OCI-LY1 (cell line): ENCODE results near the gene ETV3.

Source experiments
- H2AFZ ChIP-seq: fragments of 200-600 bp; sonication (generic), shearing (Covaris generic); 2 replicates; pipeline ENCODE4 v1.6.0; 2014; ENCODE audit warnings: antibody characterized with exemption, mild to moderate bottlenecking, low read length
- H3F3A ChIP-seq: fragments of 200-600 bp; sonication (generic), shearing (Covaris generic); 2 replicates; pipeline ENCODE4 v1.6.0; 2014; ENCODE audit warnings: mild to moderate bottlenecking, antibody characterized with exemption, low read length, moderate library complexity; ENCODE audit not compliant: insufficient read depth
- H3K27ac ChIP-seq: fragments of 200-600 bp; sonication (generic); 2 replicates; pipeline ENCODE4 v1.5.1; 2014; ENCODE audit warnings: low read length, mixed run types, mild to moderate bottlenecking, low read depth; ENCODE audit not compliant: poor library complexity, severe bottlenecking
- H3K27me3 ChIP-seq: fragments of 200-600 bp; sonication (generic); 2 replicates; pipeline ENCODE4 v1.6.0; 2014; ENCODE audit warnings: antibody characterized with exemption, mild to moderate bottlenecking, low read length, moderate library complexity; ENCODE audit not compliant: insufficient read depth
- H3K36me3 ChIP-seq: fragments of 200-600 bp; sonication (generic); 2 replicates; pipeline ENCODE4 v1.6.1; 2014; ENCODE audit warnings: mild to moderate bottlenecking, antibody characterized with exemption, low read length, moderate library complexity, mixed read lengths; ENCODE audit not compliant: insufficient read depth
- H3K4me1 ChIP-seq: fragments of 200-600 bp; sonication (generic); 2 replicates; pipeline ENCODE4 v1.5.1; 2014; ENCODE audit warnings: mild to moderate bottlenecking, low read length, moderate library complexity; ENCODE audit not compliant: insufficient read depth, severe bottlenecking
- H3K4me2 ChIP-seq: fragments of 200-600 bp; sonication (generic), shearing (Covaris generic); 2 replicates; pipeline ENCODE4 v1.6.1; 2014; ENCODE audit warnings: low read length
- H3K4me3 ChIP-seq: fragments of 200-600 bp; sonication (generic); 2 replicates; pipeline ENCODE4 v1.5.1; 2014; ENCODE audit warnings: low read length, low read depth, mild to moderate bottlenecking, mixed read lengths; ENCODE audit not compliant: poor library complexity, severe bottlenecking
- H3K79me2 ChIP-seq: fragments of 200-600 bp; shearing (Covaris generic); 2 replicates; pipeline ENCODE4 v1.6.1; 2016; ENCODE audit warnings: mixed run types, low read length, mixed read lengths; ENCODE audit not compliant: insufficient read depth
- H3K9ac ChIP-seq: fragments of 200-600 bp; sonication (generic), shearing (Covaris generic); 2 replicates; pipeline ENCODE4 v1.6.1; 2014; ENCODE audit warnings: mild to moderate bottlenecking, low read length, mixed read lengths
- H3K9me2 ChIP-seq: fragments of 200-600 bp; sonication (generic), shearing (Covaris generic); 2 replicates; pipeline ENCODE4 v1.6.1; 2014; ENCODE audit warnings: low read depth, mild to moderate bottlenecking, low read length, mixed read lengths
- H3K9me3 ChIP-seq: fragments of 200-600 bp; shearing (Covaris generic); 2 replicates; pipeline ENCODE4 v1.6.1; 2014; ENCODE audit warnings: low read length, mixed read lengths
- H4K20me1 ChIP-seq: fragments of 200-600 bp; sonication (generic), shearing (Covaris generic); 2 replicates; pipeline ENCODE4 v1.6.0; 2016; ENCODE audit warnings: mild to moderate bottlenecking, low read length; ENCODE audit not compliant: insufficient read depth
- CTCF ChIP-seq: fragments of 200-600 bp; sonication (generic), shearing (Covaris generic); IDR thresholded peaks from 2 replicates; pipeline ENCODE4 v1.5.1; 2017; ENCODE audit warnings: mild to moderate bottlenecking, antibody characterized with exemption, low read length, moderate library complexity, mixed read lengths
- EZH2 ChIP-seq: fragments of 200-600 bp; sonication (generic), shearing (Covaris generic); IDR thresholded peaks from 2 replicates; pipeline ENCODE4 v1.8.0; 2017; ENCODE audit warnings: borderline replicate concordance, mixed run types, mild to moderate bottlenecking, antibody characterized with exemption, low read length, moderate library complexity, mixed read lengths

Gene ETV3

GRCh38 chr1:157085421-157085820 lies 52.8 kb downstream of the ETV3 start:
- Histone ChIP-seq H3K9ac (no peak overlapping the region), H2AFZ (no peak overlapping the region), H3K4me1 (no peaks in the 10 kb centered on the region), H3K4me3 (no peak overlapping the region), H3K79me2 (no peaks in the 10 kb centered on the region), H3F3A (no peaks in the 10 kb centered on the region), H3K9me2 (no peaks in the 10 kb centered on the region), H3K27me3 (no peaks in the 10 kb centered on the region), H3K9me3 (no peaks in the 10 kb centered on the region), H3K27ac (no peak overlapping the region), H4K20me1 (no peaks in the 10 kb centered on the region), H3K36me3 (no peaks in the 10 kb centered on the region), H3K4me2 (no peak overlapping the region)
- no peak for TF ChIP-seq EZH2
- no peak for TF ChIP-seq CTCF

GRCh38 chr1:157084720-157085119 lies 53.5 kb downstream of the ETV3 start:
- Histone ChIP-seq H3K36me3 (no peaks in the 10 kb centered on the region), H3F3A (no peaks in the 10 kb centered on the region), H3K4me1 (no peaks in the 10 kb centered on the region), H3K27ac (no peak overlapping the region), H3K79me2 (no peaks in the 10 kb centered on the region), H3K27me3 (no peaks in the 10 kb centered on the region), H3K4me3 (no peak overlapping the region), H3K9me2 (no peaks in the 10 kb centered on the region), H2AFZ (no peak overlapping the region), H3K9ac (no peak overlapping the region), H3K4me2 (no peak overlapping the region), H3K9me3 (no peaks in the 10 kb centered on the region), H4K20me1 (no peaks in the 10 kb centered on the region)
- TF ChIP-seq CTCF (no peak), EZH2 (no peak)

- H3K4me3 ChIP-seq, result no peak overlapping the region
- no peaks in the 10 kb centered on the region for H4K20me1 ChIP-seq
- H2AFZ ChIP-seq, result no peak overlapping the region
- H3K79me2 ChIP-seq, result no peaks in the 10 kb centered on the region
- no peak for TF ChIP-seq EZH2
- TF ChIP-seq CTCF, result no peak
- H3K27ac ChIP-seq, result no peak overlapping the region
- H3K36me3 ChIP-seq, result no peaks in the 10 kb centered on the region
- H3K4me1 ChIP-seq, result no peaks in the 10 kb centered on the region
- H3K9me2 ChIP-seq, result no peaks in the 10 kb centered on the region
- no peak overlapping the region for H3K4me2 ChIP-seq
- H3K27me3 ChIP-seq, result peaks cover 6% of the 10 kb centered on the region; the same call in 1 of the 2 replicates
- H3K9ac ChIP-seq, result no peak overlapping the region
- no peaks in the 10 kb centered on the region for H3F3A ChIP-seq
- no peaks in the 10 kb centered on the region for H3K9me3 ChIP-seq
Measured at GRCh38 chr1:157081707-157082106, 56.5 kb downstream of the ETV3 start.
